ENCODE data around the gene RAB11FIP5. TPM values are rescaled to one million over a fixed set of nuclear protein-coding genes. Genes with fewer than 3 reads are reported as not detected.

RAB11FIP5 gene
- total and polyA plus RNA-seq, 10 of the 15 experiments (the other 5 are each of a cell fraction or from before 2014, with no cell fraction given) = 0.03 to 0.20 (median 0.06) TPM; not detected in 6

DNA sequence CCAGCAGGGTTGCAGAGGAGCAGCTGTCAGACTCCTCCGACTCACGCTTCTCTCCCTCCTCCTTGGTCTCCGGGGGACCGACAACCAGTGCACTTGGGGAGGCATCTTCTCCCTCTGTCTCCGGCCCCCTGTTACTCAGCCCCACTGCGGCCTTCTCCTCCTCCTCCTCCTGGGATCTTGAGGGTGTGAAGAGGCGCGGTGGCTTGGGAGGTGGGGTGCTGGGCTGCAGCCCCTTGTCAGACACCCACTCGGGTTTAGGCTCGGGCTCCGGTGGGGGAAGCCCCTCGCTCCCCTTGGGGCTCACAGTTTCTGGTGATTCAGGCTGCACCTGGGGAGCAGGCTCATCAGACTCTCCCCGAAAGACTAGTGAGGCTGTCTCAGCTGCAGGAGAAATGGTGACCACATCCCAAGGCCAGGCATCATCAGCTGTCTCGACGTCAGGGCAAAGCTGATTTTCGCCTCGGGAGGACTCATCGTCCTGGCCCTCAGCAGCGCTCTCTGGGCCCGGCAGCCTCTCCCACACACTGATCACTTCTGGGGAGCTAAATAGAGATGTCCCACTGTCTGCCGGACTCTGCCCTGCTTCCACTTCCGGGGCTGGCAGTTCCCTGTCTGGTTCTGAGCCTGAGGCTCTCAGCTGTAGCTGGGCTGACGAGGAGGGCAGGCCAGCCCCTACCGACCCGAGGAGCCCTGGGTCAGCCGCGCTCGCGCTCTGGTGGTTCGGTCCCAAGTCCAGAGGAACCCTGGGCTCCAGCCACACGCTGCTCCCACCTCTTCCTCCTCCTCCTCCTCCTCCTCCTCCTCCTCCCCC is 32.2 kb downstream of the RAB11FIP5 start:
- no TSS peak for BruUV-seq (replicated peaks)
- H3K9ac ChIP-seq (ENCODE audit: control insufficient read depth, insufficient read depth, low read length) = no peak overlapping the region
- DNase-seq (ENCODE audit: low read depth, low spot score) (no peak), ATAC-seq (no peak), FAIRE-seq (no peak)
- H3K27me3 ChIP-seq (replicated peaks in 1 of 2; ENCODE audit: control insufficient read depth in 2 of 2, insufficient read depth in 2 of 2, low read length in 1 of 2) = peaks cover 3 to 9% of the 10 kb centered on the region in 2 experiments; a peak in 3 of 4 replicates
- no peak overlapping the region for H3K4me2 ChIP-seq (ENCODE audit: control insufficient read depth, insufficient read depth)
- TF ChIP-seq, protein P1, sequence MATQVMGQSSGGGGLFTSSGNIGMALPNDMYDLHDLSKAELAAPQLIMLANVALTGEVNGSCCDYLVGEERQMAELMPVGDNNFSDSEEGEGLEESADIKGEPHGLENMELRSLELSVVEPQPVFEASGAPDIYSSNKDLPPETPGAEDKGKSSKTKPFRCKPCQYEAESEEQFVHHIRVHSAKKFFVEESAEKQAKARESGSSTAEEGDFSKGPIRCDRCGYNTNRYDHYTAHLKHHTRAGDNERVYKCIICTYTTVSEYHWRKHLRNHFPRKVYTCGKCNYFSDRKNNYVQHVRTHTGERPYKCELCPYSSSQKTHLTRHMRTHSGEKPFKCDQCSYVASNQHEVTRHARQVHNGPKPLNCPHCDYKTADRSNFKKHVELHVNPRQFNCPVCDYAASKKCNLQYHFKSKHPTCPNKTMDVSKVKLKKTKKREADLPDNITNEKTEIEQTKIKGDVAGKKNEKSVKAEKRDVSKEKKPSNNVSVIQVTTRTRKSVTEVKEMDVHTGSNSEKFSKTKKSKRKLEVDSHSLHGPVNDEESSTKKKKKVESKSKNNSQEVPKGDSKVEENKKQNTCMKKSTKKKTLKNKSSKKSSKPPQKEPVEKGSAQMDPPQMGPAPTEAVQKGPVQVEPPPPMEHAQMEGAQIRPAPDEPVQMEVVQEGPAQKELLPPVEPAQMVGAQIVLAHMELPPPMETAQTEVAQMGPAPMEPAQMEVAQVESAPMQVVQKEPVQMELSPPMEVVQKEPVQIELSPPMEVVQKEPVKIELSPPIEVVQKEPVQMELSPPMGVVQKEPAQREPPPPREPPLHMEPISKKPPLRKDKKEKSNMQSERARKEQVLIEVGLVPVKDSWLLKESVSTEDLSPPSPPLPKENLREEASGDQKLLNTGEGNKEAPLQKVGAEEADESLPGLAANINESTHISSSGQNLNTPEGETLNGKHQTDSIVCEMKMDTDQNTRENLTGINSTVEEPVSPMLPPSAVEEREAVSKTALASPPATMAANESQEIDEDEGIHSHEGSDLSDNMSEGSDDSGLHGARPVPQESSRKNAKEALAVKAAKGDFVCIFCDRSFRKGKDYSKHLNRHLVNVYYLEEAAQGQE (IDR thresholded peaks at IDR 0.05; ENCODE audit: low read depth, low read length) = no peak
- ChIA-PET SMC1A (ENCODE audit: uncharacterized antibody, unreplicated experiment) (no interaction called here), POLR2A (interaction anchor here (0.5 kb wide), 1 partner anchor 35 kb away, joined by 4 read pairs; no protein-coding TSS in a partner anchor), CTCF (interaction anchor here (1.2 to 1.4 kb wide), 4 partner anchors 97 to 187 kb away, joined by 3 to 5 read pairs (median 3); no protein-coding TSS in a partner anchor), RAD21 (ENCODE audit: unreplicated experiment) (interaction anchor here (0.6 kb wide), 1 partner anchor 312 kb away, joined by 6 read pairs; no protein-coding TSS in a partner anchor)
- intact Hi-C loops (cut with micrococcal nuclease; ENCODE audit: unreplicated experiment) = no loop called here
- H3K4me1 ChIP-seq (ENCODE audit: control insufficient read depth, insufficient read depth, low read length) = no peaks in the 10 kb centered on the region
- in situ Hi-C loops (cut with MboI) = no loop called here
- H3K79me2 ChIP-seq (ENCODE audit: control insufficient read depth, insufficient read depth, low read length) = no peaks in the 10 kb centered on the region
- H3K27ac ChIP-seq (ENCODE audit: control insufficient read depth, insufficient read depth) = no peak overlapping the region
- no peak overlapping the region for H2AFZ ChIP-seq (ENCODE audit: control insufficient read depth, low read depth, low read length)
- no peaks in the 10 kb centered on the region for H3K9me3 ChIP-seq (replicated peaks; ENCODE audit: control insufficient read depth, insufficient read depth, low read length)
- H4K20me1 ChIP-seq (ENCODE audit: control insufficient read depth, insufficient read depth) = no peaks in the 10 kb centered on the region
- H3K4me3 ChIP-seq = no peak overlapping the region
- H3K36me3 ChIP-seq (ENCODE audit: control insufficient read depth in 2 of 2, insufficient read depth in 2 of 2, low read length in 1 of 2) = no peaks in the 10 kb centered on the region
- WGBS (ENCODE audit: insufficient coverage, insufficient replicate concordance, low lambda C conversion rate, missing lambda C conversion rate) = 36% methylated on average over 21 of the region's 31 CpGs
